HepG2 (cell line): ENCODE measurements around the gene ZNF160. TPM values are rescaled to one million over a fixed set of nuclear protein-coding genes. Genes with fewer than 3 reads are reported as not detected.

Experiments
- ELF1 ChIP-seq: sonication (generic); formaldehyde crosslinking; IDR thresholded peaks from 2 replicates; pipeline ENCODE4 v1.4.0; 2020; ENCODE audit warnings: missing genetic modification reagents
- FIP1L1 ChIP-seq: fragments of 200-400 bp; formaldehyde crosslinking; IDR thresholded peaks from 2 replicates; pipeline ENCODE4 v1.6.1; 2018; ENCODE audit warnings: low read depth, mild to moderate bottlenecking, low read length, moderate library complexity, borderline replicate concordance; ENCODE audit not compliant: insufficient read depth
- MXI1 ChIP-seq: IDR thresholded peaks from 3 replicates; pipeline ENCODE4 v1.6.1; 2012; ENCODE audit warnings: low read depth, low read length, inconsistent platforms, borderline replicate concordance
- SP1 ChIP-seq, 2 experiments: fragments of 450-650 bp in 1 of 2; sonication (generic) in 1 of 2; formaldehyde crosslinking in 1 of 2; IDR thresholded peaks; 2 replicates each; pipeline versions ENCODE4 v1.4.0 to v1.6.1; 2016 to 2020; ENCODE audit warnings: missing genetic modification reagents in 1 of 2
- STAT5B ChIP-seq: sonication (generic); formaldehyde crosslinking; IDR thresholded peaks from 2 replicates; pipeline ENCODE4 v1.4.0; 2020; ENCODE audit warnings: missing genetic modification reagents
- ZNF530 ChIP-seq: sonication (generic); formaldehyde crosslinking; IDR thresholded peaks from 2 replicates; pipeline ENCODE4 v1.5.0; 2020; ENCODE audit warnings: low read depth, mild to moderate bottlenecking, missing genetic modification reagents
- polyA plus RNA-seq, 8 experiments: library from polyadenylated mRNA; depleted of rRNA in 3 of 8; stranded (reverse) in 7 of 8; unstranded in 1 of 8; fragments of >200 nt; fragmentation: Illumina TruSeq in 4 of 8; extraction: Trizol in 4 of 8; gene quantifications; 2 replicates each; pipeline versions ENCODE4 v1.2.1 to v1.2.3, GENCODE V29; 2011 to 2016; ENCODE audit warnings: low read depth in 4 of 8, missing spikeins in 1 of 8, mixed read lengths in 1 of 8; ENCODE audit not compliant: insufficient read depth in 1 of 8
- total RNA-seq, 5 experiments: library from RNA; depleted of rRNA; stranded (reverse); fragments of >200 nt; fragmentation: Illumina TruSeq; extraction: Trizol; gene quantifications; 2 replicates each; pipeline ENCODE4 v1.2.3, GENCODE V29; 2016; ENCODE audit warnings: low read depth in 1 of 5
- TF ChIP-seq, protein P1 (sequence below), 2 experiments: sonication (generic) in 1 of 2; formaldehyde crosslinking in 1 of 2; IDR thresholded peaks; 2 replicates each; pipeline versions ENCODE4 v1.4.0 to v1.6.1; 2018 to 2020; ENCODE audit warnings: missing genetic modification reagents in 2 of 2, borderline replicate concordance in 1 of 2, low read depth in 1 of 2, mild to moderate bottlenecking in 1 of 2, missing biosample characterization in 1 of 2
- TF ChIP-seq, protein P2 (sequence below): IDR thresholded peaks from 2 replicates; pipeline ENCODE4 v1.6.1; 2016; ENCODE audit warnings: mild to moderate bottlenecking
- TF ChIP-seq, protein P3 (sequence below): sonication (generic); formaldehyde crosslinking; IDR thresholded peaks from 2 replicates; pipeline ENCODE4 v1.4.0; 2020; ENCODE audit warnings: missing genetic modification reagents
- TF ChIP-seq, protein P4 (sequence below): sonication (generic); formaldehyde crosslinking; IDR thresholded peaks from 2 replicates; pipeline ENCODE4 v1.5.1; 2020; ENCODE audit warnings: mild to moderate bottlenecking, missing genetic modification reagents, moderate library complexity
- TF ChIP-seq, protein P5 (sequence below): sonication (generic); formaldehyde crosslinking; IDR thresholded peaks from 2 replicates; pipeline ENCODE4 v1.4.0; 2020; ENCODE audit warnings: mild to moderate bottlenecking, missing genetic modification reagents
- TF ChIP-seq, protein P6 (sequence below): sonication (generic); formaldehyde crosslinking; conservative IDR thresholded peaks from 2 replicates; pipeline ENCODE4 v1.4.0; 2020; ENCODE audit warnings: mild to moderate bottlenecking, missing genetic modification reagents, moderate library complexity

ZNF160 gene
- total and polyA plus RNA-seq, 2 of the 13 experiments (the other 11 are each of a cell fraction or from before 2014, with no cell fraction given), result 8.4 to 12.1 TPM

DNA sequence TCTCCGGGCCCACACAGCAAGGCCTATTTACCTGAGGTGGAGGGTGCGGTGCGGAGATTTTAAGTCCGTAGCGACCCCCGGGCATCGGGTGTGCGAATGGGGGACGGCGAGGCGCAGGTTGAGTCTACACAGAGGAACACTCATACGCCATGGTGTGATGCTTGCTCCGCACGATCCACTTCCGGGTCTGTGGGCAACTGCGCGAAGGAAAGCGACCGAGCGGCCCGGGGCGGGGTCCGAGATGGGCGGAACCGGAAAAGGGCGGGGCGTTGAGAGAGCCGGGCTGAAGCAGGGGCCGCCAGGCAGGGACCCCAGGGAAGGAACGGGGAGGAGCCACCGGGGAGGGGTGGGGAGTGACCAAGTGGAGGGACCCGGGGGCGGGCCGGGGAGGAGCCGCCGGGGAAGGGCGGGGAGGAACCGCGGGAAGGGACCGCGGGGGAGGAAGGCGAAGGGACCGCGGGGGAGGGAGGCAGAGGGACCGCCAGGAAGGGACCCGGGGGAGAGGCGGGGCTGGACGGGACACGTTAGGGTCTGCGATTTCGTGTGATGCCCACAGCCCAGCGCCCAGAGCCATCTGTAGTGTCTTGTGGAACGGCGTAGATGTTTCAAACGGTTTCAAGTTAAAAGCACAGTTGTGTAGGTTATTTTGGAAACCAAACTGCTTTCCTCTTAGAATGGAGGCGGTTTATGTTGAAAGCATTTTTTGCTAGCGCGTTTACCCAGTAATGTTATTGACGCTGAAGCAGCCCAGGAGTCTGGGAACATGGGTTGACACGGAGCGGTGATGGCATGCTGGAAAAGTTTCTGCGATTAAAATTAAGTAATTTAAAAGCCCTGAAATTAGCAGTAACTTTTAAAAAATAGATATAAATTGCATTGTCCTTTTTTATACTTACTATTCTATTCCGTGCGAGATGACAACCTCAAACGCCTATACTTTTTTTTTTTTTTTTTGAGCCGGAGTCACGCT is at the start of gene ZNF160 (continued):
- TF ChIP-seq, protein P1, sequence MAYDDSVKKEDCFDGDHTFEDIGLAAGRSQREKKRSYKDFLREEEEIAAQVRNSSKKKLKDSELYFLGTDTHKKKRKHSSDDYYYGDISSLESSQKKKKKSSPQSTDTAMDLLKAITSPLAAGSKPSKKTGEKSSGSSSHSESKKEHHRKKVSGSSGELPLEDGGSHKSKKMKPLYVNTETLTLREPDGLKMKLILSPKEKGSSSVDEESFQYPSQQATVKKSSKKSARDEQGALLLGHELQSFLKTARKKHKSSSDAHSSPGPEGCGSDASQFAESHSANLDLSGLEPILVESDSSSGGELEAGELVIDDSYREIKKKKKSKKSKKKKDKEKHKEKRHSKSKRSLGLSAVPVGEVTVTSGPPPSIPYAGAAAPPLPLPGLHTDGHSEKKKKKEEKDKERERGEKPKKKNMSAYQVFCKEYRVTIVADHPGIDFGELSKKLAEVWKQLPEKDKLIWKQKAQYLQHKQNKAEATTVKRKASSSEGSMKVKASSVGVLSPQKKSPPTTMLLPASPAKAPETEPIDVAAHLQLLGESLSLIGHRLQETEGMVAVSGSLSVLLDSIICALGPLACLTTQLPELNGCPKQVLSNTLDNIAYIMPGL (CRISPR knock-in tag; IDR thresholded peaks at IDR 0.05; ENCODE audit: borderline replicate concordance in 1 of 2, low read depth in 1 of 2), result peak in 1 of 2 experiments; percentile 62; a peak in 2 of 4 replicates
- TF ChIP-seq, protein P2, sequence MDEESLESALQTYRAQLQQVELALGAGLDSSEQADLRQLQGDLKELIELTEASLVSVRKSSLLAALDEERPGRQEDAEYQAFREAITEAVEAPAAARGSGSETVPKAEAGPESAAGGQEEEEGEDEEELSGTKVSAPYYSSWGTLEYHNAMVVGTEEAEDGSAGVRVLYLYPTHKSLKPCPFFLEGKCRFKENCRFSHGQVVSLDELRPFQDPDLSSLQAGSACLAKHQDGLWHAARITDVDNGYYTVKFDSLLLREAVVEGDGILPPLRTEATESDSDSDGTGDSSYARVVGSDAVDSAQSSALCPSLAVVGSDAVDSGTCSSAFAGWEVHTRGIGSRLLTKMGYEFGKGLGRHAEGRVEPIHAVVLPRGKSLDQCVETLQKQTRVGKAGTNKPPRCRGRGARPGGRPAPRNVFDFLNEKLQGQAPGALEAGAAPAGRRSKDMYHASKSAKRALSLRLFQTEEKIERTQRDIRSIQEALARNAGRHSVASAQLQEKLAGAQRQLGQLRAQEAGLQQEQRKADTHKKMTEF (CRISPR knock-in tag), result 0 out of 2 replicates have a peak, but pooled peaks have one; percentile 23
- TF ChIP-seq STAT5B (no peak), MXI1 (0 out of 3 replicates have a peak, but pooled peaks have one; percentile 28), FIP1L1 (no peak), ELF1 (CRISPR knock-in tag) (peak; percentile 97), SP1 (IDR thresholded peaks at IDR 0.05) (no peak), SP1 (CRISPR knock-in tag; IDR thresholded peaks at IDR 0.05) (peak; percentile 47), ZNF530 (CRISPR knock-in tag) (no peak)
- TF ChIP-seq, protein P3, sequence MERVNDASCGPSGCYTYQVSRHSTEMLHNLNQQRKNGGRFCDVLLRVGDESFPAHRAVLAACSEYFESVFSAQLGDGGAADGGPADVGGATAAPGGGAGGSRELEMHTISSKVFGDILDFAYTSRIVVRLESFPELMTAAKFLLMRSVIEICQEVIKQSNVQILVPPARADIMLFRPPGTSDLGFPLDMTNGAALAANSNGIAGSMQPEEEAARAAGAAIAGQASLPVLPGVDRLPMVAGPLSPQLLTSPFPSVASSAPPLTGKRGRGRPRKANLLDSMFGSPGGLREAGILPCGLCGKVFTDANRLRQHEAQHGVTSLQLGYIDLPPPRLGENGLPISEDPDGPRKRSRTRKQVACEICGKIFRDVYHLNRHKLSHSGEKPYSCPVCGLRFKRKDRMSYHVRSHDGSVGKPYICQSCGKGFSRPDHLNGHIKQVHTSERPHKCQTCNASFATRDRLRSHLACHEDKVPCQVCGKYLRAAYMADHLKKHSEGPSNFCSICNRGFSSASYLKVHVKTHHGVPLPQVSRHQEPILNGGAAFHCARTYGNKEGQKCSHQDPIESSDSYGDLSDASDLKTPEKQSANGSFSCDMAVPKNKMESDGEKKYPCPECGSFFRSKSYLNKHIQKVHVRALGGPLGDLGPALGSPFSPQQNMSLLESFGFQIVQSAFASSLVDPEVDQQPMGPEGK, result peak; percentile 62; the same call in 1 of the 2 replicates
- TF ChIP-seq, protein P4, sequence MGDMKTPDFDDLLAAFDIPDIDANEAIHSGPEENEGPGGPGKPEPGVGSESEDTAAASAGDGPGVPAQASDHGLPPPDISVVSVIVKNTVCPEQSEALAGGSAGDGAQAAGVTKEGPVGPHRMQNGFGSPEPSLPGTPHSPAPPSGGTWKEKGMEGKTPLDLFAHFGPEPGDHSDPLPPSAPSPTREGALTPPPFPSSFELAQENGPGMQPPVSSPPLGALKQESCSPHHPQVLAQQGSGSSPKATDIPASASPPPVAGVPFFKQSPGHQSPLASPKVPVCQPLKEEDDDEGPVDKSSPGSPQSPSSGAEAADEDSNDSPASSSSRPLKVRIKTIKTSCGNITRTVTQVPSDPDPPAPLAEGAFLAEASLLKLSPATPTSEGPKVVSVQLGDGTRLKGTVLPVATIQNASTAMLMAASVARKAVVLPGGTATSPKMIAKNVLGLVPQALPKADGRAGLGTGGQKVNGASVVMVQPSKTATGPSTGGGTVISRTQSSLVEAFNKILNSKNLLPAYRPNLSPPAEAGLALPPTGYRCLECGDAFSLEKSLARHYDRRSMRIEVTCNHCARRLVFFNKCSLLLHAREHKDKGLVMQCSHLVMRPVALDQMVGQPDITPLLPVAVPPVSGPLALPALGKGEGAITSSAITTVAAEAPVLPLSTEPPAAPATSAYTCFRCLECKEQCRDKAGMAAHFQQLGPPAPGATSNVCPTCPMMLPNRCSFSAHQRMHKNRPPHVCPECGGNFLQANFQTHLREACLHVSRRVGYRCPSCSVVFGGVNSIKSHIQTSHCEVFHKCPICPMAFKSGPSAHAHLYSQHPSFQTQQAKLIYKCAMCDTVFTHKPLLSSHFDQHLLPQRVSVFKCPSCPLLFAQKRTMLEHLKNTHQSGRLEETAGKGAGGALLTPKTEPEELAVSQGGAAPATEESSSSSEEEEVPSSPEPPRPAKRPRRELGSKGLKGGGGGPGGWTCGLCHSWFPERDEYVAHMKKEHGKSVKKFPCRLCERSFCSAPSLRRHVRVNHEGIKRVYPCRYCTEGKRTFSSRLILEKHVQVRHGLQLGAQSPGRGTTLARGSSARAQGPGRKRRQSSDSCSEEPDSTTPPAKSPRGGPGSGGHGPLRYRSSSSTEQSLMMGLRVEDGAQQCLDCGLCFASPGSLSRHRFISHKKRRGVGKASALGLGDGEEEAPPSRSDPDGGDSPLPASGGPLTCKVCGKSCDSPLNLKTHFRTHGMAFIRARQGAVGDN (CRISPR knock-in tag), result peak; percentile 69
- TF ChIP-seq, protein P5, sequence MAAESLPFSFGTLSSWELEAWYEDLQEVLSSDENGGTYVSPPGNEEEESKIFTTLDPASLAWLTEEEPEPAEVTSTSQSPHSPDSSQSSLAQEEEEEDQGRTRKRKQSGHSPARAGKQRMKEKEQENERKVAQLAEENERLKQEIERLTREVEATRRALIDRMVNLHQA (CRISPR knock-in tag), result no peak
- TF ChIP-seq, protein P6, sequence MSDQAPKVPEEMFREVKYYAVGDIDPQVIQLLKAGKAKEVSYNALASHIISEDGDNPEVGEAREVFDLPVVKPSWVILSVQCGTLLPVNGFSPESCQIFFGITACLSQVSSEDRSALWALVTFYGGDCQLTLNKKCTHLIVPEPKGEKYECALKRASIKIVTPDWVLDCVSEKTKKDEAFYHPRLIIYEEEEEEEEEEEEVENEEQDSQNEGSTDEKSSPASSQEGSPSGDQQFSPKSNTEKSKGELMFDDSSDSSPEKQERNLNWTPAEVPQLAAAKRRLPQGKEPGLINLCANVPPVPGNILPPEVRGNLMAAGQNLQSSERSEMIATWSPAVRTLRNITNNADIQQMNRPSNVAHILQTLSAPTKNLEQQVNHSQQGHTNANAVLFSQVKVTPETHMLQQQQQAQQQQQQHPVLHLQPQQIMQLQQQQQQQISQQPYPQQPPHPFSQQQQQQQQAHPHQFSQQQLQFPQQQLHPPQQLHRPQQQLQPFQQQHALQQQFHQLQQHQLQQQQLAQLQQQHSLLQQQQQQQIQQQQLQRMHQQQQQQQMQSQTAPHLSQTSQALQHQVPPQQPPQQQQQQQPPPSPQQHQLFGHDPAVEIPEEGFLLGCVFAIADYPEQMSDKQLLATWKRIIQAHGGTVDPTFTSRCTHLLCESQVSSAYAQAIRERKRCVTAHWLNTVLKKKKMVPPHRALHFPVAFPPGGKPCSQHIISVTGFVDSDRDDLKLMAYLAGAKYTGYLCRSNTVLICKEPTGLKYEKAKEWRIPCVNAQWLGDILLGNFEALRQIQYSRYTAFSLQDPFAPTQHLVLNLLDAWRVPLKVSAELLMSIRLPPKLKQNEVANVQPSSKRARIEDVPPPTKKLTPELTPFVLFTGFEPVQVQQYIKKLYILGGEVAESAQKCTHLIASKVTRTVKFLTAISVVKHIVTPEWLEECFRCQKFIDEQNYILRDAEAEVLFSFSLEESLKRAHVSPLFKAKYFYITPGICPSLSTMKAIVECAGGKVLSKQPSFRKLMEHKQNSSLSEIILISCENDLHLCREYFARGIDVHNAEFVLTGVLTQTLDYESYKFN, result peak; percentile 42; the same call in 1 of the 2 replicates
